AG10803 (cell line): ENCODE results near the gene ELOA.
A peak's percentile ranks its signal among the peaks of the same experiment; 100 is the strongest.

Experiments
- DNase-seq: peaks from one replicate; pipeline ENCODE4 v3.0.0; 2010; ENCODE audit warnings: low read depth
- H3K4me3 ChIP-seq: 2 replicates; pipeline ENCODE4 v1.5.1; 2011; ENCODE audit warnings: mild to moderate bottlenecking, low read length, control low read depth
- TF ChIP-seq, protein P1 (sequence below): conservative IDR thresholded peaks from 2 replicates; pipeline ENCODE4 v1.5.1; 2011; ENCODE audit warnings: mild to moderate bottlenecking, low read length, control low read depth, inconsistent platforms

Gene ELOA

DNA sequence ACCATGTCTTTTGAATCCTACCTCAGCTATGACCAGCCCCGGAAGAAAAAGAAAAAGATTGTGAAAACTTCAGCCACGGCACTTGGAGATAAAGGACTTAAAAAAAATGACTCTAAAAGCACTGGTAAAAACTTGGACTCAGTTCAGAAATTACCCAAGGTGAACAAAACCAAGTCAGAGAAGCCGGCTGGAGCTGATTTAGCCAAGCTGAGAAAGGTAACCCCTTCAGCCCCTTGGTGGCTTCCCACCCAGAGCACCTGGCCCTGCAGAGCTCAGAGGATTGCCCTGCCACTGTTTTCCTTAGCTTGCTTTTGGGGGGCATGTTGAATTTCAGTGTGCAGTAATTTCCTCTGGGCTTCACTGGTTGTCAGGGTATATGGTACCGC lies 8.5 kb downstream of the ELOA start:
- TF ChIP-seq, protein P1, sequence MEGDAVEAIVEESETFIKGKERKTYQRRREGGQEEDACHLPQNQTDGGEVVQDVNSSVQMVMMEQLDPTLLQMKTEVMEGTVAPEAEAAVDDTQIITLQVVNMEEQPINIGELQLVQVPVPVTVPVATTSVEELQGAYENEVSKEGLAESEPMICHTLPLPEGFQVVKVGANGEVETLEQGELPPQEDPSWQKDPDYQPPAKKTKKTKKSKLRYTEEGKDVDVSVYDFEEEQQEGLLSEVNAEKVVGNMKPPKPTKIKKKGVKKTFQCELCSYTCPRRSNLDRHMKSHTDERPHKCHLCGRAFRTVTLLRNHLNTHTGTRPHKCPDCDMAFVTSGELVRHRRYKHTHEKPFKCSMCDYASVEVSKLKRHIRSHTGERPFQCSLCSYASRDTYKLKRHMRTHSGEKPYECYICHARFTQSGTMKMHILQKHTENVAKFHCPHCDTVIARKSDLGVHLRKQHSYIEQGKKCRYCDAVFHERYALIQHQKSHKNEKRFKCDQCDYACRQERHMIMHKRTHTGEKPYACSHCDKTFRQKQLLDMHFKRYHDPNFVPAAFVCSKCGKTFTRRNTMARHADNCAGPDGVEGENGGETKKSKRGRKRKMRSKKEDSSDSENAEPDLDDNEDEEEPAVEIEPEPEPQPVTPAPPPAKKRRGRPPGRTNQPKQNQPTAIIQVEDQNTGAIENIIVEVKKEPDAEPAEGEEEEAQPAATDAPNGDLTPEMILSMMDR: no peak

DNA sequence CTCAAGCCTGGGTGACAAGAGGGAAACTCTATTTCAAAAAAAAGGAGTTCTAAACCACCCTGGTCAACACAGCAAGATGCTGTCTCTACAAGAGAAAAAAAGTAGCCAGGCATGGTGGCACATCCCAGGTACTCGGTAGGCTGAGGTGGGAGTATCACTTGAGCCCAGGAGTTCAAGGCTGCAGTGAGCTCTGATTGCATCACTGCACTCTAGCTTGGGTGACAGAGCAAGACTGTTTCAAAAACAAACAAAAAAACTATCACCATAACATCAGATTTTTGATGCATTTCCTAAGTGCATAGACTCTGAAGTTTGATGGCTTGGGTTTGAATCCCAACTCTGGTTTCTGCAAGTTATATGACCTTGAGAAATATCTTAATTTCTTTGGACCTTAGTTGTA lies 9.6 kb downstream of the ELOA start:
- no peak for DNase-seq
- no peak overlapping the region for H3K4me3 ChIP-seq
- TF ChIP-seq, protein P1: no peak

More for the DNA sequence above, 8.5 kb downstream of the ELOA start:
- no peak overlapping the region for H3K4me3 ChIP-seq
- DNase-seq: no peak

DNA sequence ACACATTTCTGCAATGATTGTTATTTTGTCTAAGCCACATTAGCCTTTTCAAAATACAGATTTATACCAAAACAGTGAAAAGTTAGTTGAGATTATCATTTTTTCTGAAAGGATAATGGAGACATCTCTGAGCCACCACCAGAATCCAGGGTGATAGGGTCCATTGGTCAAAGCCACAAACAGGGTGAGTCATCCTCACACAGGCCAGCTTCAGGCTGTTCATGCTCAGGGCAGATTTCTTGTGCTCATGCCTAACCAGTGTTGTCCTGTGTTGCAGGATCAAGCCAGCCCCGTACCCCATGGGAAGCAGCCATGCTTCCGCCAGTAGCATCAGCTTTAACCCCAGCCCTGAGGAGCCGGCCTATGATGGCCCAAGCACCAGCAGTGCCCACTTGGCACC lies 13.4 kb downstream of the ELOA start:
- no peak overlapping the region for H3K4me3 ChIP-seq
- TF ChIP-seq, protein P1: no peak
- DNase-seq: peak; percentile 53

DNA sequence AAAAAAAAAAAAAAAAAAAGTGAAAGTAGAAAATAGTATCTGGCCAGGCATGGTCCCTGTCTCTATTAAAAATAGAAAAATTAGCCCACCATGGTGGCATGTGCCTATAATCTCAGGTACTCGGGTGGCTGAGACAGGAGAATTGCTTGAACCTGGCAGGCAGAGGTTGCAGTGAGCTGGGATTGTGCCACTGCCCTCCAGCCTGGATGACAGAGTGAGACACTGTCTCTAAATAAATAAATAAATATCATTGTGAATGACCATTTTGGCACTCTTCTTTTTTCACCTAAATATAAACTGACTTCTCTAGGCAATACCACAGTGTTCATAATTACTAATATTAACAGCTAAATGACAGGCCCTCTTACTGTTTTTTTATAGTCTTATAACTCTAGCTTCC lies 14.5 kb downstream of the ELOA start:
- DNase-seq: no peak
- no peak overlapping the region for H3K4me3 ChIP-seq
- TF ChIP-seq, protein P1: no peak

DNA sequence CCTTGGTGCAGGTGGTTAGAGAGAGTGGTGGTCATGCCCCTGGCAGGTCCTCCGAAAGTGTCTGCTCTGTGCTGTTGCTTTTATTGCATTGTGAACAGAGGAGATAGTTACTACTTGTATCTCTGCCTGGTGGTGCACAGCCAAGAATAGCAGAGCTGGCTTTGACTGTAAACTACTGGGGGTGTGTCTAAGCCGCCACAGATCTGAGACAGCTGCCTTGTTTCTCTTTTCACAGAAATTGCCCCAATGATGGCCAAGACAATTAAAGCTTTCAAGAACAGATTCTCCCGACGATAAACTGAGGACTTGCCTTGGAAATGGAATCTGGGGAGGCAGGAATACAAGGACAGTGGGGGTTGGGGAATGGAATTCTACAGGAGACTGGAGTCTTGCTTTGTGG lies 16.0 kb downstream of the ELOA start:
- no peak for DNase-seq
- TF ChIP-seq, protein P1: no peak
- H3K4me3 ChIP-seq: no peak overlapping the region

DNA sequence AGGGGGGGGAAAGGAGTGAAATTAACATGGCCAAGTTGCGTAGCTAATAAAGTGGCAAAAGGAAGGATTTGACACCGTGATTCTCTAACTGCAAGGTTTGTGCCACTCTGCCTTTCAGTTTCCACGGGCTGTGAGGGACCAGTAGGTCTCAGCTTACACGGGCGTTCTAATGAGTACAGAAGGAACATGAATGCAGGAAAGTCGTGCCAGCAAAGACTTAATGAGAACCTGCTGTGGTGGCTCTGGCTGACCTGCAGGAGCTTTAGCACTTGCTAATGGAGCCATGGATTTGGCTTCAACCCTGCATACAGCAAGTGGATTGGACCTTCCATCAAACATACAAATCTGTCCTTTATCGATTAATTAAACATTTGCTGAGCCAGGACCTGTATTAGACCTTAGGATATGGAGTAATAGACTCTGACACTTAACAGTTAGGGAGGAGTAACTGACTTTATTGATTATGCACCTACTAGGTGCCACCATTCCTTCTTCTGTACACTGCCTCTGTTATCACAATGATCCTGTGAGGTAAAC lies 19.8 kb downstream of the ELOA start:
- TF ChIP-seq, protein P1: no peak
- peak; percentile 68 for DNase-seq
- no peak overlapping the region for H3K4me3 ChIP-seq

DNA sequence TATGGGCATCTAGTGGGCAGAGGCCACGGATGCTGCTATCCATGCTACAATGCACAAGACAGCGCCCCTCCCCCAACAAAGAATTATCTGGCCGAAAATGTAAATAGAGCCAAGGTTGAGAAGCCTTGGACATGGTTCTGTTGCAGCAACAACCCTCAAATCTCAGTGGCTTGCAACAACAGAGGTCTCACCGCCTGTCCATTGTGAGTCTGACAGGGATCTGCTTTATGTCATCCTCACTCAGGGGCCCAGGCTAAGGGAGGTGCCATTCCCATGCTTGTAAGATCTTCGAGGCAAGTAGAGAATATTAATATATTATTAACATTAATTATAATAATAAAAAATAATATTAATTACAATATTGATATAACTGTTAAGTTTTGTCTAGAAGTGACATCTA lies 25.5 kb downstream of the ELOA start:
- TF ChIP-seq, protein P1: no peak
- no peak overlapping the region for H3K4me3 ChIP-seq
- DNase-seq: no peak
